ACC112 (cell line): Measurements from ENCODE around the gene GNAI3.

Source experiments
- H2AFZ ChIP-seq: fragments of 200-600 bp; sonication (generic); one replicate; pipeline ENCODE4 v1.6.0; 2017; ENCODE audit warnings: antibody characterized with exemption, low read length; ENCODE audit not compliant: unreplicated experiment
- H3K27ac ChIP-seq: fragments of 200-600 bp; sonication (generic); 2 replicates; pipeline ENCODE4 v1.5.1; 2014; ENCODE audit warnings: low read depth, mild to moderate bottlenecking, antibody characterized with exemption, low read length, moderate library complexity
- H3K27me3 ChIP-seq: fragments of 200-600 bp; sonication (generic); 2 replicates; pipeline ENCODE4 v1.6.1; 2014; ENCODE audit warnings: mild to moderate bottlenecking, antibody characterized with exemption, low read length, moderate library complexity, mixed read lengths; ENCODE audit not compliant: insufficient read depth
- H3K36me3 ChIP-seq: fragments of 200-600 bp; sonication (generic); 2 replicates; pipeline ENCODE4 v1.6.1; 2016; ENCODE audit warnings: mild to moderate bottlenecking, antibody characterized with exemption, low read length, moderate library complexity, mixed read lengths; ENCODE audit not compliant: insufficient read depth
- H3K4me1 ChIP-seq: fragments of 200-600 bp; sonication (generic); one replicate; pipeline ENCODE4 v1.6.1; 2016; ENCODE audit warnings: low read length, mixed read lengths; ENCODE audit not compliant: insufficient read depth, unreplicated experiment, control insufficient read depth
- H3K4me3 ChIP-seq: fragments of 200-600 bp; sonication (generic); 2 replicates; pipeline ENCODE4 v1.5.1; 2014; ENCODE audit warnings: mild to moderate bottlenecking, low read depth, low read length
- H3K79me2 ChIP-seq: fragments of 200-600 bp; sonication (generic); one replicate; pipeline ENCODE4 v1.6.0; 2016; ENCODE audit warnings: low read length; ENCODE audit not compliant: control insufficient read depth, unreplicated experiment, insufficient read depth

GNAI3 gene

DNA sequence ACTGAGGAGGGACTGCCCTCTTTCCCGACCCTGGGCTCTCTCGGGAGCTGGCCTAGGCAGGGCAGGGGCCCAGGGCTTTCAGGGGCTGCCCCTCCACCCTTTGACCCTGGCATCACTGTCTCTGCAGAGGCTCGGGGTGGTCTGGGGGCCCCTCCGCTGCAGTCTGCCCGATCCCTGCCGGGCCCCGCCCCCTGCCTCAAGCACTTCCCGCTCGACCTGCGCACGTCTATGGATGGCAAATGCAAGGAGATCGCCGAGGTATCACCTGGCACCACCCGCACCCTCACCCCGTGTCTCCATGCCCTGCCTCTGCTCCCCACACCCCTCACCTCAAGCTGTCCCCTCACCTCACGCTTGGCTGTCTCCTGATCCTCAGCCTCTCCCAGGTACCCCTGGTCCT, 76.8 kb downstream of the GNAI3 start:
- no peak overlapping the region for H3K27ac ChIP-seq
- no peaks in the 10 kb centered on the region for H3K27me3 ChIP-seq
- peaks cover 53% of the 10 kb centered on the region for H3K79me2 ChIP-seq
- no peak overlapping the region for H3K4me3 ChIP-seq
- H2AFZ ChIP-seq, result no peak overlapping the region
- peaks cover 5% of the 10 kb centered on the region; the same call in 1 of the 2 replicates for H3K36me3 ChIP-seq
- peaks cover 33% of the 10 kb centered on the region for H3K4me1 ChIP-seq

DNA sequence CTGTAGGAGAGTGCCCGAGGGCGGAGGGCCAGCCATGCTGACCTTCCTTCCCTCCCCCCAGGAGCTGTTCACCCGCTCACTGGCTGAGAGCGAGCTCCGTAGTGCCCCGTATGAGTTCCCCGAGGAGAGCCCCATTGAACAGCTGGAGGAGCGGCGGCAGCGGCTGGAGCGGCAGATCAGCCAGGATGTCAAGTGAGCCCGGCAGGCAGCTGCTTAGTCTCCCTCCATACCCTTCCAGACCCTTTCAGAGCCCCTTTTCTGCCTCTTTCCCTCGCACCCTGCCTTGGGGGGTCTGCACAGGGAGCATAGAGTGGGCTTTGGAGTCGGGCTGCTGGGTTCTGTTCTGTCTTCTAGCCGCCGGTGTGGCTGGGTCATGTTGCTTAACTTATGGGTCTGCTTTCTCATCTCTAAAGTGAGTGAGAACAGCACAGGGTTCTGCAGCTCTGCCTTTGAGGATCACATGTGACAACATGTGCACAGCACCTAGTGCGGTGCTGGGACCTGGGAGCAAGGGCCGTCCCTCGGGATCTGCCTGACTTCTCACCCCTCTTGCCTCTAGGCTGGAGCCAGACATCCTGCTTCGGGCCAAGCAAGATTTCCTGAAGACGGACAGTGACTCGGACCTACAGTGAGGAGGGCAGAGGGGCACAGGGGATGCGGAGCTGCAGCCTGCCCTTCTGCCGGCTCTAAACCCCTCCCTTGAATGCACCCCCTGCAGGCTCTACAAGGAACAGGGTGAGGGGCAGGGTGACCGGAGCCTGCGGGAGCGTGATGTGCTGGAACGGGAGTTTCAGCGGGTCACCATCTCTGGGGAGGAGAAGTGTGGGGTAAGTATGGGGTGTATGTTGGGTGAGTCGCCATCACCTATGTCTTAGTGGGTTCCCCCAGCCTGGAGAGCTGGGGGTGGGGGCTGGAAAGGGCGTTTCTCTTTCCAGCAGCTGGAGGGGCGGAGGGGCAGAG, 77.5 kb downstream of the GNAI3 start:
- H3K4me3 ChIP-seq, result no peak overlapping the region
- H3K36me3 ChIP-seq, result peaks cover 5% of the 10 kb centered on the region; the same call in 1 of the 2 replicates
- no peak overlapping the region for H3K27ac ChIP-seq
- peaks cover 48% of the 10 kb centered on the region for H3K79me2 ChIP-seq
- peaks cover 33% of the 10 kb centered on the region for H3K4me1 ChIP-seq
- H3K27me3 ChIP-seq, result no peaks in the 10 kb centered on the region
- H2AFZ ChIP-seq, result no peak overlapping the region

DNA sequence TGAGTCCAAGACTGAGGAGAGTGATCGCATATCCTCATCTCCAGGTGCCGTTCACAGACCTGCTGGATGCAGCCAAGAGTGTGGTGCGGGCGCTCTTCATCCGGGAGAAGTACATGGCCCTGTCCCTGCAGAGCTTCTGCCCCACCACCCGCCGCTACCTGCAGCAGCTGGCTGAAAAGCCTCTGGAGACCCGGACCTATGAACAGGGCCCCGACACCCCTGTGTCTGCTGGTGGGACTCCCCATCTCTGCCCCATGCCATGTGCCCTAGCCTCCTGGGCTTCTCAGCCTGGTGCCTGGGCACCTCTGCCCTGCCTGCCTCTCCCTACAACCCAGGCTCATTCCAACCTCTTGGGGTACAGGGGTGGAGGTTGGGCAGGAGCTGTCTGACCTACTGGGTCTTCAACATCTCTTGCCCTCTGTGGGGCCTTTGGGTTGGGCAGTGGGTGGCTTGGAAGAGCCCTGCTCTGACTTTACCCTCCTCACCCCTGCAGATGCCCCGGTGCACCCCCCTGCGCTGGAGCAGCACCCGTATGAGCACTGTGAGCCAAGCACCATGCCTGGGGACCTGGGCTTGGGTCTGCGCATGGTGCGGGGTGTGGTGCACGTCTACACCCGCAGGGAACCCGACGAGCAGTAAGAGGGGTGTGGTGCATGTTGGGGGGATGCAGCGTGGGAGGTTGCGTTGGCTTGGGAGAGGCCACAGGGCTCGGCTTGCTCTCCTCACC, 78.4 kb downstream of the GNAI3 start:
- peaks cover 5% of the 10 kb centered on the region; the same call in 1 of the 2 replicates for H3K36me3 ChIP-seq
- H3K4me3 ChIP-seq, result no peak overlapping the region
- no peak overlapping the region for H3K27ac ChIP-seq
- H2AFZ ChIP-seq, result no peak overlapping the region
- peaks cover 39% of the 10 kb centered on the region for H3K79me2 ChIP-seq
- no peaks in the 10 kb centered on the region for H3K27me3 ChIP-seq
- H3K4me1 ChIP-seq, result peaks cover 28% of the 10 kb centered on the region

DNA sequence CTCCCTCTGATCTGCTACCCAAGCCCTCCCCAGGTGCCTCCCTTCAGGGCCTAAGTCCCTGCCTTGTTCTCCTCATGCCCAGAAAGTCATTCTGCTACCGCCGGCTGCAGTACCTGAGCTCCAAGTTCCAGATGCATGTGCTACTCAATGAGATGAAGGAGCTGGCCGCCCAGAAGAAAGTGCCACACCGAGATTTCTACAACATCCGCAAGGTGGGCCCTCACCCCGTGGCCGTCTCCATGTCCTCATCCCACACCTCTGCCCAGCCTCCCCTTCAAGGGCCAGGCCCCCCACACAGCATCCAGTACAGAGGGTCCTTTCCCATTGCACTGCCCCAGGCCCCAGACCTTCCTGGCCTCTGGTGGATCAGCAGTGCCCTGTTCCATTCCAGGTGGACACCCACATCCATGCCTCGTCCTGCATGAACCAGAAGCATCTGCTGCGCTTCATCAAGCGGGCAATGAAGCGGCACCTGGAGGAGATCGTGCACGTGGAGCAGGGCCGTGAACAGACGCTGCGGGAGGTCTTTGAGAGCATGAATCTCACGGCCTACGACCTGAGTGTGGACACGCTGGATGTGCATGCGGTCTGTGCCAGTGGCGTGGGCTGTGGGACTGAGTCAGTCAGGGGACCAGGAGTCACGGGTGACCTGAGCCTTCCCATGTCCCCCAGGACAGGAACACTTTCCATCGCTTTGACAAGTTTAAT, 79.4 kb downstream of the GNAI3 start:
- no peak overlapping the region for H3K27ac ChIP-seq
- H2AFZ ChIP-seq, result no peak overlapping the region
- no peak overlapping the region for H3K4me3 ChIP-seq
- H3K4me1 ChIP-seq, result peaks cover 18% of the 10 kb centered on the region
- H3K36me3 ChIP-seq, result peaks cover 5% of the 10 kb centered on the region; the same call in 1 of the 2 replicates
- H3K79me2 ChIP-seq, result peaks cover 29% of the 10 kb centered on the region
- no peaks in the 10 kb centered on the region for H3K27me3 ChIP-seq

DNA sequence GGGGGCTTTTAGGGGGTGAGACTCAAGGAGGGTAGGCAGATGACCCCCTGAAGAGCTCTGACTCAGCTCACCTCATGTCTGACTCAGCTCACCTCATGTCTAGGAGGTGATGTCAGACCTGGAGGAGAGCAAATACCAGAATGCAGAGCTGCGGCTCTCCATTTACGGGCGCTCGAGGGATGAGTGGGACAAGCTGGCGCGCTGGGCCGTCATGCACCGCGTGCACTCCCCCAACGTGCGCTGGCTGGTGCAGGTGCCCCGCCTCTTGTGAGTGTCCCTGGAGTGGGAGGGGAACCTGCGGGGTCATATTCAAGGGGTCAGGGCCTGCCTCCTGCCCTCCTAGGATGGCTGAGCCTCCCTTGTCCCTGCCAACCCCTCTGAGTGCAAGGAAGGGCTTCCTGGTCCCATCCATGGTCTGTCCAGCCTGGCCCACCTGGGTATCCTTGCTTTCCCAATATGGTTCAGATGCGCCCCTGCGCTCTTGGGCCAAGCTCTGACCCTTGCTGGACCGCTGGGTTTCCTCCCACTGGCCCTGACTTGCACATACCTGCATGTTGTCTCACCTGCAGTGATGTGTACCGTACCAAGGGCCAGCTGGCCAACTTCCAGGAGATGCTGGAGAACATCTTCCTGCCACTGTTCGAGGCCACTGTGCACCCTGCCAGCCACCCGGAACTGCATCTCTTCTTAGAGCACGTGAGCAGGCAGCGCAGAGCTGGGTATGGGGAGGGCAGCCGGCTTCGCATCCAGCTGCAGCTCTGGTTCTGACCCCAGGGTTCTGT, 80.3 kb downstream of the GNAI3 start:
- Histone ChIP-seq H3K79me2 (peaks cover 20% of the 10 kb centered on the region), H3K27me3 (no peaks in the 10 kb centered on the region), H3K4me3 (no peak overlapping the region), H3K36me3 (peaks cover 5% of the 10 kb centered on the region; the same call in 1 of the 2 replicates), H3K4me1 (peaks cover 9% of the 10 kb centered on the region), H3K27ac (no peak overlapping the region), H2AFZ (no peak overlapping the region)

DNA sequence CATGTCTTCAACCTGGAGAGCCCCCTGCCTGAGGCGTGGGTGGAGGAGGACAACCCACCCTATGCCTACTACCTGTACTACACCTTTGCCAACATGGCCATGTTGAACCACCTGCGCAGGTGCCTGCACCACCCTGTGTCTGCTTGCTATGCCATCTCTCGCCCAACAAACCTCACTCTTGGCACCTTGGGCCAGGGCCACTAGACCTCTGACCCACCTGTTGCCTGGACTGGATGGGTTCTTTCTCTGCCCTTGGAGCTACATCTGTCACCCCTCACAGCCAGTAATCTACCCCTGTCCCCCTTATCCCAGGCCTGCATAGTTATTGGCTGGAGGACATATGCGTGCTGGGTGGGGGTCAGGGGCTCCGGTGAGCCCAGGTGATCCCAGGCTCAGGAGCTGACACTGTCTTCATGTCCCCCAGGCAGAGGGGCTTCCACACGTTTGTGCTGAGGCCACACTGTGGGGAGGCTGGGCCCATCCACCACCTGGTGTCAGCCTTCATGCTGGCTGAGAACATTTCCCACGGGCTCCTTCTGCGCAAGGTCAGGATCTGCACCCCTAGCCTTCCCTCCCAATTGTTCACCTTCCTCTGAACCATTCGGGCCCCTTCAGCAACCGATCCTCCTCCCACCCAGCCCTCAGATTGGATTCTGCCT, 81.1 kb downstream of the GNAI3 start:
- Histone ChIP-seq H3K79me2 (peaks cover 12% of the 10 kb centered on the region), H3K4me1 (peaks cover 2% of the 10 kb centered on the region), H3K27ac (no peak overlapping the region), H2AFZ (no peak overlapping the region), H3K36me3 (peaks cover 5% of the 10 kb centered on the region; the same call in 1 of the 2 replicates), H3K4me3 (no peak overlapping the region), H3K27me3 (no peaks in the 10 kb centered on the region)

DNA sequence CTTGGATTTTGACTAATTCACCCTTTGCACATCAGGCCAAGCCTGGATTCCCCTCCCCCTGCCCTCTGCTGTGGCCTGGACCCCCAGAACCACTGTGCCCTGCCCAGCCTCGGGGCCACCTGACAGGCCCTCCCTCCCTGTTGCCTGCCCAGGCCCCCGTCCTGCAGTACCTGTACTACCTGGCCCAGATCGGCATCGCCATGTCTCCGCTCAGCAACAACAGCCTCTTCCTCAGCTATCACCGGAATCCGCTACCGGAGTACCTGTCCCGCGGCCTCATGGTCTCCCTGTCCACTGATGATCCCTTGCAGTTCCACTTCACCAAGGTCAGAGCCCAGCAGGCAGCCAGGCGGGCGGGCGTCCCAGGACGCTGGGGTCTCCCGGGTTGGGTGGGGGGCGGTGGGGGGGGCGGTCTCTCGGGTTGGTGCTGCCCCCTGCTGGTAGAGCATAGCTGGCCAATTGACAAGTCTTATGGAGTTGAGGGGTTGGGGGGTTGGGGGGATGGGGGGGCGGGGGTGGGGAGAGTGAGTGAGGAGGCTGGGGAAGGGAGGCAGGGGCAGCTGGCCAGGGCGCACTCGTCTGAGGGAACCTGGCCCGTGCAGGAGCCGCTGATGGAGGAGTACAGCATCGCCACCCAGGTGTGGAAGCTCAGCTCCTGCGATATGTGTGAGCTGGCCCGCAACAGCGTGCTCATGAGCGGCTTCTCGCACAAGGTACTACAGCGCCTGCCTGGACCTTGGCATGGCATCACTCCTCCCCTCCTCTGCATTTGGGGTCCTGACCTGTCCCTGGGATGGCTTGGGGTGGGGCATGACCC, 81.9 kb downstream of the GNAI3 start:
- Histone ChIP-seq H2AFZ (no peak overlapping the region), H3K79me2 (peaks cover 7% of the 10 kb centered on the region), H3K27ac (no peak overlapping the region), H3K4me1 (no peaks in the 10 kb centered on the region), H3K36me3 (peaks cover 5% of the 10 kb centered on the region; the same call in 1 of the 2 replicates), H3K27me3 (no peaks in the 10 kb centered on the region), H3K4me3 (no peak overlapping the region)

DNA sequence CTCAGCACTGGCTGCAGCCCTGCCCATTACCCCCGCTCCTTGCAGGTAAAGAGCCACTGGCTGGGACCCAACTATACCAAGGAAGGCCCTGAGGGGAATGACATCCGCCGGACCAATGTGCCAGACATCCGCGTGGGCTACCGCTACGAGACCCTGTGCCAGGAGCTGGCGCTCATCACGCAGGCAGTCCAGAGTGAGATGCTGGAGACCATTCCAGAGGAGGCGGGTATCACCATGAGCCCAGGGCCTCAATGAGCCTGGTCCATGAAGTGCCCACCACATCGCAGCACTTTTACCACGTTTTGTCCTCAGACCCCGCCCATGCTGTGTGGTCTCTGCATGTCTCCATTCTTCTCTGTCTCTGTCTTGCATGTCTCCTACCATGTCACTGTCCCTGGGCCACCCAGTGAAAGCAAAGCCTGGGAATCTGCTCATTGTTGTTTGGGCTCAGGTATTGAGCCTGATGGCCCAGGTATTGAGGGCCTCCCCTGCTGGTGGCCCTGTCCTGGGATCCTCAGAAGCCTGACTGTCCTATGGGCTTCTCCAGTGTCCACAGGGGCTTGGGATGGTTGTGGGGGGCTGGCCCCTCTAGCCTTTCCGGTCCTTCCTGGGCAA, 82.6 kb downstream of the GNAI3 start:
- Histone ChIP-seq H3K4me1 (peaks cover 6% of the 10 kb centered on the region), H3K36me3 (peaks cover 5% of the 10 kb centered on the region; the same call in 1 of the 2 replicates), H3K4me3 (no peak overlapping the region), H3K27me3 (no peaks in the 10 kb centered on the region), H3K27ac (no peak overlapping the region), H2AFZ (no peak overlapping the region), H3K79me2 (peaks cover 3% of the 10 kb centered on the region)
